Measurements from ENCODE around the gene DDOST. TPM values are rescaled to one million over a fixed set of nuclear protein-coding genes. Genes with fewer than 3 reads are reported as not detected.

The DDOST gene
- total RNA-seq, 1 donor from 2014 or later, result 142 TPM

- H3K36me3 ChIP-seq, result no peaks in the 10 kb centered on the region
- intact Hi-C loops (cut with DNase I), result no loop called here
- H3K4me1 ChIP-seq, result no peaks in the 10 kb centered on the region
- no peaks in the 10 kb centered on the region for H3K27me3 ChIP-seq
- H3K9me3 ChIP-seq, result no peaks in the 10 kb centered on the region
- no peak for DNase-seq (ENCODE audit: low spot score in 2 of 2)
- no peak overlapping the region for H3K4me3 ChIP-seq
- TF ChIP-seq, protein P1, sequence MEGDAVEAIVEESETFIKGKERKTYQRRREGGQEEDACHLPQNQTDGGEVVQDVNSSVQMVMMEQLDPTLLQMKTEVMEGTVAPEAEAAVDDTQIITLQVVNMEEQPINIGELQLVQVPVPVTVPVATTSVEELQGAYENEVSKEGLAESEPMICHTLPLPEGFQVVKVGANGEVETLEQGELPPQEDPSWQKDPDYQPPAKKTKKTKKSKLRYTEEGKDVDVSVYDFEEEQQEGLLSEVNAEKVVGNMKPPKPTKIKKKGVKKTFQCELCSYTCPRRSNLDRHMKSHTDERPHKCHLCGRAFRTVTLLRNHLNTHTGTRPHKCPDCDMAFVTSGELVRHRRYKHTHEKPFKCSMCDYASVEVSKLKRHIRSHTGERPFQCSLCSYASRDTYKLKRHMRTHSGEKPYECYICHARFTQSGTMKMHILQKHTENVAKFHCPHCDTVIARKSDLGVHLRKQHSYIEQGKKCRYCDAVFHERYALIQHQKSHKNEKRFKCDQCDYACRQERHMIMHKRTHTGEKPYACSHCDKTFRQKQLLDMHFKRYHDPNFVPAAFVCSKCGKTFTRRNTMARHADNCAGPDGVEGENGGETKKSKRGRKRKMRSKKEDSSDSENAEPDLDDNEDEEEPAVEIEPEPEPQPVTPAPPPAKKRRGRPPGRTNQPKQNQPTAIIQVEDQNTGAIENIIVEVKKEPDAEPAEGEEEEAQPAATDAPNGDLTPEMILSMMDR (IDR thresholded peaks at IDR 0.05), result no peak
- H3K27ac ChIP-seq, result no peak overlapping the region
These were observed 45.7 kb upstream of the DDOST start for GRCh38 chr1:20706841-20707240.

DNA sequence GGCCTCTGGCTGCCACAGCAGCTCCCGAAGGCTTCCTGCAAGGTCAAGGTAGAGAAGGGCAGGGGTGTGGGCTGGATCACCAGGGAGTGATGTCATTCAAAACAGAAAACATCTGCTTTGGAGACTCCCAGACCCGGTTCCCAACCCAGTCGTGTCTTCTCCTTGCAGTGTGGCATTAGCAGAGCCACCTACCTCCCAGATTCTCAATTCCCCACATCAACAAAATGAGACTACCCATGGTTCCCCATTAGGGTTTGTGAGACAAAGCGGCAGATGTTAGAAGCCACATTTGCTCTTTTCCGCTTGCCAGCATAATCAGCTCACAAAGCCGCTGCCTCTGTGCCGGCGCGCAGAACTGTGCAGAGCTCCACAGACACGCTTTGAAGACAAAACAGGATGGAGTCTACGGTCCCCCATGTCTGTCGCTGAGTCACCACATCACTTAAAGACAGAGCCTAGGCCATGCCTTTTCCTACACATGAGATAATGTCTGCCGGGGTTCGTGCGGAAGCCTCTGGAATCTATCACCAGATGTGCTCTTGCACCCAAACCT lies 44.1 kb upstream of the DDOST start:
- H3K36me3 ChIP-seq, result no peaks in the 10 kb centered on the region
- no peak overlapping the region for H3K4me3 ChIP-seq
- no peak for DNase-seq (ENCODE audit: low spot score in 2 of 2)
- H3K27me3 ChIP-seq, result no peaks in the 10 kb centered on the region
- no peaks in the 10 kb centered on the region for H3K9me3 ChIP-seq
- TF ChIP-seq, protein P1 (IDR thresholded peaks at IDR 0.05), result no peak
- H3K4me1 ChIP-seq, result no peaks in the 10 kb centered on the region
- H3K27ac ChIP-seq, result no peak overlapping the region
- intact Hi-C loops (cut with DNase I), result no loop called here

GRCh38 chr1:20704390-20705202 lies 43.4 kb upstream of the DDOST start:
- intact Hi-C loops (cut with DNase I), result no loop called here
- TF ChIP-seq, protein P1 (IDR thresholded peaks at IDR 0.05), result no peak
- no peaks in the 10 kb centered on the region for H3K9me3 ChIP-seq
- no peaks in the 10 kb centered on the region for H3K27me3 ChIP-seq
- no peaks in the 10 kb centered on the region for H3K4me1 ChIP-seq
- H3K27ac ChIP-seq, result no peak overlapping the region
- DNase-seq (ENCODE audit: low spot score in 2 of 2), result no peak
- no peaks in the 10 kb centered on the region for H3K36me3 ChIP-seq
- no peak overlapping the region for H3K4me3 ChIP-seq

DNA sequence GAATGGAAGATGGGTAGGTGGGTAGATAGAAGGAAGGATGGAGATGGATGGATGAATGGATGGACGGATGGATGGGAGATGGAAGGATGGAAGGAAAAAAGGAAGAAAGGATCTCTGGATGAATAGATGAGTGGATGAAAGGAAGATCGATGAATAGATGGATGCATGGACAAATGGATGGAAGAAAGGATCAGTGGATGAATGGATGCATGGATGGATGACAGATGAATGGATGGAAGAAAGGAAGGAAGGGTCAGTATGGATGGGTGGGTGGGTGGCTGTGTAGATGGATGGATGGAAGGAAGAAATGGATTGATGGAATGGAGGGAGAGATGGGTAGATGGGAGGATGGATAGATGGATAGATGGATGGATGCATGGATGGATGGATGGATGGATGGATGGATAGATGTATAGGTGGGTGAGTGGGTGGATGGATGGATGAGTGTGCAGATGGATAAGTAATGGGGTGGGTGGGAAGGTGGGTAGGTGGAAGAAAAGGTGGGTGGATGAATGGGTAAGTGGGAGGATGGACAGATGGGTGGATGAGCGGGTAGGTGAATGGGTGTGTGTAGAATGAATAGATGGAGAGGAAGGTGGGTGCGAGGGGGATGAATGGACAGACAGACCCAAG lies 42.1 kb upstream of the DDOST start:
- no peaks in the 10 kb centered on the region for H3K9me3 ChIP-seq
- TF ChIP-seq, protein P1 (IDR thresholded peaks at IDR 0.05), result no peak
- DNase-seq (ENCODE audit: low spot score in 2 of 2), result no peak
- no peaks in the 10 kb centered on the region for H3K4me1 ChIP-seq
- H3K36me3 ChIP-seq, result no peaks in the 10 kb centered on the region
- H3K27ac ChIP-seq, result no peak overlapping the region
- no peak overlapping the region for H3K4me3 ChIP-seq
- no peaks in the 10 kb centered on the region for H3K27me3 ChIP-seq
- intact Hi-C loops (cut with DNase I), result no loop called here

DNA sequence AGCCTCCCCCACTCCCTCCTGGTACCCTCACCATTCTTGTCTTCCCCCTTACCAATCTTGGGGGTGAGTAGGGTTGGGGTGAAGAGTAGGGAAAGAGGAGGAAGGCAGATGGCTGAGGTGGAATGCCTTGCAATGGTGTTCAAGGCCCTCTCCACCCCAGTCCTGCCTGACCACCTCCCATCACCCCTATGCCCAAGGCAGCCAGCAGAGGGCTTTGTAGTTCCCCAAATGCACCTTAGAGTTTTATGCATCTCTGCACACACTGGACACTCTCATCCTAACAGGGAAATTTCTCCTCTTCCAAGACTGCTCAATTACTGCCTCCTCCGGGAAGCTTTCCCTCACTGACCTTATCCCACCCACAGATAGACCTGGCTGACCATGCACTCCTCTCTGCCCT lies 41.2 kb upstream of the DDOST start:
- TF ChIP-seq, protein P1 (IDR thresholded peaks at IDR 0.05), result no peak
- Histone ChIP-seq H3K9me3 (no peaks in the 10 kb centered on the region), H3K36me3 (no peaks in the 10 kb centered on the region), H3K27me3 (no peaks in the 10 kb centered on the region), H3K4me3 (no peak overlapping the region), H3K4me1 (no peaks in the 10 kb centered on the region), H3K27ac (no peak overlapping the region)
- DNase-seq (ENCODE audit: low spot score in 2 of 2), result no peak
- intact Hi-C loops (cut with DNase I), result no loop called here
